Smooth muscle cell of the coronary artery (primary cell): ENCODE measurements around the gene EML2. TPM values are rescaled to one million over a fixed set of nuclear protein-coding genes. Genes with fewer than 3 reads are reported as not detected.

ENCODE experiments used
- total RNA-seq: library from RNA; depleted of rRNA; stranded (reverse); fragments of >200 nt; gene quantifications from 2 replicates; pipeline ENCODE4 v1.2.3, GENCODE V29; 2014; ENCODE audit warnings: low replicate concordance

Gene EML2, protein sequence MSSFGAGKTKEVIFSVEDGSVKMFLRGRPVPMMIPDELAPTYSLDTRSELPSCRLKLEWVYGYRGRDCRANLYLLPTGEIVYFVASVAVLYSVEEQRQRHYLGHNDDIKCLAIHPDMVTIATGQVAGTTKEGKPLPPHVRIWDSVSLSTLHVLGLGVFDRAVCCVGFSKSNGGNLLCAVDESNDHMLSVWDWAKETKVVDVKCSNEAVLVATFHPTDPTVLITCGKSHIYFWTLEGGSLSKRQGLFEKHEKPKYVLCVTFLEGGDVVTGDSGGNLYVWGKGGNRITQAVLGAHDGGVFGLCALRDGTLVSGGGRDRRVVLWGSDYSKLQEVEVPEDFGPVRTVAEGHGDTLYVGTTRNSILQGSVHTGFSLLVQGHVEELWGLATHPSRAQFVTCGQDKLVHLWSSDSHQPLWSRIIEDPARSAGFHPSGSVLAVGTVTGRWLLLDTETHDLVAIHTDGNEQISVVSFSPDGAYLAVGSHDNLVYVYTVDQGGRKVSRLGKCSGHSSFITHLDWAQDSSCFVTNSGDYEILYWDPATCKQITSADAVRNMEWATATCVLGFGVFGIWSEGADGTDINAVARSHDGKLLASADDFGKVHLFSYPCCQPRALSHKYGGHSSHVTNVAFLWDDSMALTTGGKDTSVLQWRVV
- total RNA-seq = 33.4 and 64.9 TPM in 2 replicates

DNA sequence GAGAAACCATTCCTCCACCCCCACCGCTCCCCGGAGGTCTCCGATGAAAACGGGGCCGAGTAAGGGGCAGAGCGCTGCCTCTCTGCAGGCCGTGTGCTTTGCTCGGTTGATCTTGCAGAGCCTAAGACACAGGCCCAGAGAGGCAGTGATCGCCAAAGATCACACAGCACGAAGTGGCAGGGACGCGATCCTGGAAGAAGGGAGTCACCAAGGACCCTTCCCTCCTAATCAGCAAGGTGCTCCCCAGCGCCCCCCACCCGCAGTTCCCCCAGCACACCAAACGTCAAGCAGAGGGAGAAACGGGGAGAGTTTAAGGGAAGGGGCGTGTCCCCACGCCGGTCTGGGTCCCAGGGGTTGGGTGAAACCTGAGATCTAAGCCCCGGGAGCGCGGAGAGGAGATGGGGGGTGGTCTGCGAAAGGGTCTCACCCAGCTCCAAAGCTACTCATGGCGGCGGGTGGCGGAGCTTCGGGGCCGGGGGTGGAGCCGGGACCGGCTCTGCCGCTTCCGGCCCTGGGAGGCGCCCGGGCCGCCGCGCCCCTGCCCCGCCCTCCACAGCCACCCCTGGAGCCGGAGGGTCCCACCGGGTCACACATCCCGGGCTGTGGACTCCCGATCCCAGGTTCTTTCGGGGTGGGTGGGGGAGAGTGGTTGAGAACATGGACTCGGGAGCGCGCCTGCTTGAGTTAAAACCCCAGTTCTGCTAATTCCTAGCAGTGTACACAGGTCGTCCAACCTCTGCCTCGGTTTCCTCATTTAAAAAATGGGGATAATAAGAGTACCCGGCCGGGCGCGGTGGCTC lies at the start of gene EML2:
Gene EML2 (minus strand): TSS at position 468 of the 800 bp plus-strand sequence. CDS start 21 bp downstream, at position 447.

DNA sequence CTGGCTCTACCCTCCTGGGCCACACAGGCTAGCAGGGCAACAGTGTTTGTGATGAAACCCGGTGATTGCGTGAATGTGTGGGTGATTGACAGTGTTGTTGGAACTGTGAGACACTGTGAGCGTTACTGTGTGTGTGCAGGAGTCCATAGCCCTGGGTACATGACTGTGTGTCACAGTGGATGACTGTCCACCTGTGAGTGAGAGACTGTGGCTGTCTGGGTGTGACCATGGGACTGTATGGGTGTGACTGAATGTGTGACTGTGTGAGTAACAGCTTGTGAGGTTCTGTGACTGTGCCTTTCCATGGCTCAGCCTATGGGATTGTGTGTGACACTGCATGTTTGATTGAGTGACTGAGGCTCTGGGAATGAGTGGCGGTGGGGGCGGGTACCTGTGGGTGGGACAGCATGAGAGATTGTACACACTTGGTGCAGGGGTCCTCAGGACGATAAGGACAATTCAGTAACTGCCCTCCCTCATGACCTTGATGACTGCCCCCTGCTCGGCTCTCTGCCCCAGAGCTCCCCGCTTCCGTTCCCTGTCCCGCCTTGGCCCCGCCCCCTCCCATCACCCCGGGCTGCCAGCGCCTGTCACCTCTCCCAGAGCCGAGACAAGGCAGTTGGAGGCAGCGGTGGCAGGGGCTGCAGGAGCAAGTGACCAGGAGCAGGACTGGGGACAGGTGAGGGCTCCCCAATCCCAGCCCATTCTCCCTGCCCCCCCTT lies 28.6 kb upstream of the EML2 start, which contains the start of gene GIPR:
Gene GIPR (plus strand): TSS at position 602 of the 722 bp plus-strand sequence. CDS start 1,300 bp downstream, outside the sequence.

DNA sequence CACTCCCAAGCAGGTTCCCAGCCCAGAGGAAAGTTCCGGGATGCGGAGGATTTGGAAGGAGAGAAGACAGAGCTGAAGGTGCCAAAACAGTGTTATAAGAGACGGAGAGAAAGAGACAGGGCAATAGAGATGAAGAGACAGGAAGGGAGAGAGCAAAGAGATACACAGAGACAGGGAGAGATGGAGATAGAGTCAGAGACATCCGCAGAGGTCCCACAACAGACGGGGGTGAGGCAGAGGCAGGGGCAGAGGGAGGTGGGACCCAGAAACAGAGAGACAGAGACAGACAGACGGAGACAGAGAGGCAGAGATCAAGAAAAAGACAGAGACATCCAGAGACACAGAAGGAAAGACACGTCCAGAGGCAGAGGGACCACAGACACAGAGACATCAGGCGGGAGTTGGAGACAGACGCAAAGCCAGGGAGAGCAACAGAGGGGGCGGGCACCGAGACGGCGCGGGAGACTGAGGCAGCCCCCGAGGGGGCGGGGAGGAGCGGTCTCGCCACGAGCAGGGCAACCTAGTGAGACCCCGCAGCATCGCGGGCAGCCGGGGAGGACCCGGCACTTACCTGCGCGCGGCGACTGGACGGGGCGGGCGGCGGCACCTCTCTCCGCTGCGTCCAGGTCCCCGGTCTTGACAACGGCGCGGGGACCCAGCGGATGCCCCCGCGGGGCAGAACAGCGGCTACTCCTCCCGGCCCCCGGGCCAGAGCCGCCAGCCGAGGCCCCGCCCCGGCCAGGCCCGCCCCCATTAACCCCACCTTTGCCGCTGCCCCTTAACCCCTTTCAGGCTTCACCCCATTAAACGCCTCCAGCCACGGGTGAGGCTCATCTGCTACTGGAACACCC lies 37.4 kb downstream of the EML2 start, which contains the start of gene GPR4:
Gene GPR4 (minus strand): TSS at position 689 of the 851 bp plus-strand sequence. CDS start 10,346 bp downstream, outside the sequence.

DNA sequence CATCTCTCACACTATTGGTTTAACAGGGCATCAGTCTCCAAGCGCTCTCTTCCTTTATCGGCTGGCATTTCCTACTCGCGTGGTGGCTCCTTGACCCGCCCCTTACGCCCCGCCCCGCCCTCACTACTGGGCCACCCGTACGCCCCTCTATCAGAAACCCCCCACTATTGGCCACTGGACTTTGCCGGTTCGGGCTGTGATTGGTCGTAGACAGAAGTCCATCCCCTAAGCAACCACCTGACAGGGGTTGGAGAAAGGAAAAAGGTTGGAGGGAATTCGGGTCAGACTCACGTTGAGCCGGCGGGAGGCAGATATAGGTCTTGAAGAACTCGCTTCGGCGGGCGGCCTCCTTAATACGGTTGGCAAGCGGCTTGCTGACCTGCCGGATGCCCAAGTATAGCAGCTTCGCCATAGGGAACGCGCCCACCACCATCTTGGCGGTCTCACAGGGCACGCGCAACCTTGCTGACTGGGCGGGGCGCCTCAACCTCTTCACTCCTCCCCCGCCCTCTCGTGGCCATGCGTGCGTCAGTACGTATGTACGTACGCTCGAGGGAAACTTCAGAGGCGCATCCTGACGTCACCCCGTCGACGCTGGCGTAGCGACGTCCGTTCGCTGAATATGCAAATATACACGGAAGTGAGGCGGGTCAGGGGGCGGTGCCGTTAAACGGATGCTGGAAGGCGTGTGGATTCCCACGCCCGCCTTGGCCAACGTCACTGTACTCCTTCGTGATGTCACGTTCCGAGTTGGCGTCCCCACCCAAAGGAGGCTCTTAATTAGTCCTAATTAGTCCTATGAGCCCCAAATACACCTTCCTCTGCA lies 54.7 kb downstream of the EML2 start, which contains the start of gene OPA3:
Gene OPA3 (minus strand): TSS at position 471 of the 826 bp plus-strand sequence. CDS start 38 bp downstream, at position 433.

Other genes with a start within 250 kb of the EML2 start
- gene PPP1R13L, start 234.3 kb downstream of the EML2 start, total RNA-seq = 2.3 and 9.7 TPM in 2 replicates
- gene POLR1G, start 232.8 kb downstream of the EML2 start, total RNA-seq = 2.8 and 7.7 TPM in 2 replicates
- gene ERCC1, start 215.5 kb downstream of the EML2 start, total RNA-seq = 27.5 and 94.3 TPM in 2 replicates
- gene FOSB, start 171.4 kb downstream of the EML2 start, total RNA-seq = 0.94 and 6.2 TPM in 2 replicates
- 5.3 and 8.1 TPM in 2 replicates for gene RTN2, start 142.3 kb downstream of the EML2 start, total RNA-seq
- gene PPM1N, start 141.0 kb downstream of the EML2 start, total RNA-seq = 0.35 and 2.6 TPM in 2 replicates
- gene VASP, start 131.9 kb downstream of the EML2 start, total RNA-seq = 11.2 and 81.0 TPM in 2 replicates
- gene OPA3, start 54.6 kb downstream of the EML2 start, total RNA-seq = 2.1 and 3.1 TPM in 2 replicates
- gene GPR4, start 37.2 kb downstream of the EML2 start, total RNA-seq = 0.23 TPM in 1 of 2 replicates, not detected in the other
- 1.8 TPM in 1 of 2 replicates, not detected in the other for gene GIPR, start 28.8 kb upstream of the EML2 start, total RNA-seq
- gene SNRPD2, start 52.6 kb upstream of the EML2 start, total RNA-seq = 966 and 1,002 TPM in 2 replicates
- gene QPCTL, start 53.3 kb upstream of the EML2 start, total RNA-seq = 3.2 and 10.4 TPM in 2 replicates
- 2.3 and 3.5 TPM in 2 replicates for gene FBXO46, start 91.5 kb upstream of the EML2 start, total RNA-seq
- not detected in 2 replicates for gene MEIOSIN, start 94.0 kb upstream of the EML2 start, total RNA-seq
- 4.1 and 6.2 TPM in 2 replicates for gene SIX5, start 129.9 kb upstream of the EML2 start, total RNA-seq
- 28.9 and 131 TPM in 2 replicates for gene DMPK, start 143.1 kb upstream of the EML2 start, total RNA-seq
- gene DMWD, start 153.4 kb upstream of the EML2 start, total RNA-seq = 14.3 and 21.6 TPM in 2 replicates
- gene RSPH6A, start 175.9 kb upstream of the EML2 start, total RNA-seq = 0.08 TPM in 1 of 2 replicates, not detected in the other
- 29.4 and 46.5 TPM in 2 replicates for gene SYMPK, start 223.8 kb upstream of the EML2 start, total RNA-seq
- not detected in 2 replicates for gene FOXA3, start 224.9 kb upstream of the EML2 start, total RNA-seq
- gene IRF2BP1, start 246.7 kb upstream of the EML2 start, total RNA-seq = 14.5 and 24.1 TPM in 2 replicates